ENCODE results near the gene SLC25A26. TPM values are rescaled to one million over a fixed set of nuclear protein-coding genes. Genes with fewer than 3 reads are reported as not detected.

The SLC25A26 gene
- total RNA-seq, 4 donors from 2014 or later = 20.1 to 44.4 (median 23.2) TPM

DNA sequence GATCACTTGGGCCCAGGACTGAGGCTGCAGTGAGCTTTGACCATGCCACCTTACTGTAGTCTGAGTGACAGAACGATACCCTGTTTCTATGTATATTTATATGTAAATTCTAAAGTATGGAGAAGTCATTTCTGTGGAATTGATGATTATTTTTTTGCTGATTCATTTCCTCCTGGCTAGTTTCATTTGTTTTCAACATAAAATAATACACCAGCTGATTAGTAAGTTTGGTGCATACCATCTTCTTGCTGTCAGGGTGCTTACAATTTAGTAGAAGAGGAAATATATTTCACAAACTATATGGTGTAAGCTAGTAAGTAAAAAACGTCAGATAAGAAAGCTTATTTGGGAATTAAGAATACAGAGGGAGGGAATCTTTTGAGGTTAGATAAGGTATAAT lies 36.0 kb downstream of the SLC25A26 start:
- no peak for DNase-seq (ENCODE audit: low spot score in 2 of 2)
- no peaks in the 10 kb centered on the region for H3K27me3 ChIP-seq
- H3K9me3 ChIP-seq = no peaks in the 10 kb centered on the region
- WGBS, 2 donors = 81 to 85% methylated on average over 2 of the region's 2 CpGs
- no peak overlapping the region for H3K4me3 ChIP-seq
- H3K36me3 ChIP-seq = peaks cover 0 to 6% (median 0%) of the 10 kb centered on the region in 3 donors
- H3K4me1 ChIP-seq = peaks cover 0 to 31% (median 4%) of the 10 kb centered on the region in 4 donors
- no peak overlapping the region for H3K27ac ChIP-seq
- TF ChIP-seq POLR2A (IDR thresholded peaks at IDR 0.05) = no peak
- no peak for TF ChIP-seq EP300 (IDR thresholded peaks at IDR 0.05)
- TF ChIP-seq, protein P1, sequence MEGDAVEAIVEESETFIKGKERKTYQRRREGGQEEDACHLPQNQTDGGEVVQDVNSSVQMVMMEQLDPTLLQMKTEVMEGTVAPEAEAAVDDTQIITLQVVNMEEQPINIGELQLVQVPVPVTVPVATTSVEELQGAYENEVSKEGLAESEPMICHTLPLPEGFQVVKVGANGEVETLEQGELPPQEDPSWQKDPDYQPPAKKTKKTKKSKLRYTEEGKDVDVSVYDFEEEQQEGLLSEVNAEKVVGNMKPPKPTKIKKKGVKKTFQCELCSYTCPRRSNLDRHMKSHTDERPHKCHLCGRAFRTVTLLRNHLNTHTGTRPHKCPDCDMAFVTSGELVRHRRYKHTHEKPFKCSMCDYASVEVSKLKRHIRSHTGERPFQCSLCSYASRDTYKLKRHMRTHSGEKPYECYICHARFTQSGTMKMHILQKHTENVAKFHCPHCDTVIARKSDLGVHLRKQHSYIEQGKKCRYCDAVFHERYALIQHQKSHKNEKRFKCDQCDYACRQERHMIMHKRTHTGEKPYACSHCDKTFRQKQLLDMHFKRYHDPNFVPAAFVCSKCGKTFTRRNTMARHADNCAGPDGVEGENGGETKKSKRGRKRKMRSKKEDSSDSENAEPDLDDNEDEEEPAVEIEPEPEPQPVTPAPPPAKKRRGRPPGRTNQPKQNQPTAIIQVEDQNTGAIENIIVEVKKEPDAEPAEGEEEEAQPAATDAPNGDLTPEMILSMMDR (IDR thresholded peaks at IDR 0.05) = no peak

DNA sequence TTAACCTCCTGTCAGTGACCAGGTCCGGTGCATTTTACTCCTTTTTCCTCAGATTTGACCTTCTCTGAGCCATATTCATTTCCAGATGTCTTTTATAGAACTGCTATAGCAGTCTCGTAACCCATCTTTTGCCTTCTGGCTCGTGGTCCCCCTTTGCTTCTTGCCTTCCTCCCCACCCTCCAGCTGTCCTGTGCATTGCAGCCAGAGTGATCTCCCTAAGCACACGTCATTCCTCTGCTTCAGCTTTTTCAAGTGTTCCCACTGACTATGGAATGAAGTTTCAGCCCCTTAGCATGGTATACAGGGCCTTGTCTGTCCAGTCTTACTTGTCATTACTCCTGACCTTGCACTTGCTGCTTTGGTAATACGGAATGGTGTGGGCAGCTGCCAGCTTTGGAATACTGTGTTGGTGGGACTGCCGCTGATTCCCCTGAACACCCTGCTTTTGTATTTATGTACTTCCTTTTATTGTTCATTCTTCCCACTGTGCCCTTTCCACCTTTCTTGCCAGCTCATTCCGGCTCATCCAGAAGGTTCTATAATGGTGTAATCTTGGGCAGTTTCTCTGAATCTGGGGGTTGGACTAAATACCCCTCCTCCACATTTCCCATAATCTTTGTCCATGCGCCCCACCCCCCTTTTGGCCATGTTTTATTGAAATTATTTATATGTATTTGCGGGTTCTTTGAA lies 38.9 kb downstream of the SLC25A26 start:
- Histone ChIP-seq H3K4me1 (peaks cover 0 to 25% (median 4%) of the 10 kb centered on the region in 4 donors), H3K27ac (no peak overlapping the region), H3K27me3 (no peaks in the 10 kb centered on the region), H3K36me3 (peaks cover 0 to 13% (median 0%) of the 10 kb centered on the region in 3 donors), H3K9me3 (no peaks in the 10 kb centered on the region), H3K4me3 (no peak overlapping the region)
- DNase-seq (ENCODE audit: low spot score in 2 of 2) = no peak
- WGBS, 2 donors = 74 to 79% methylated on average over 9 of the region's 9 CpGs
- TF ChIP-seq, protein P1 (IDR thresholded peaks at IDR 0.05) = no peak
- TF ChIP-seq EP300 (IDR thresholded peaks at IDR 0.05) = no peak
- no peak for TF ChIP-seq POLR2A (IDR thresholded peaks at IDR 0.05)

GRCh38 chr3:66260431-66260830 lies 39.6 kb downstream of the SLC25A26 start:
- TF ChIP-seq EP300 (IDR thresholded peaks at IDR 0.05) (no peak), POLR2A (IDR thresholded peaks at IDR 0.05) (no peak)
- TF ChIP-seq, protein P1 (IDR thresholded peaks at IDR 0.05) = no peak
- H3K27me3 ChIP-seq = no peaks in the 10 kb centered on the region
- WGBS, 2 donors = 75 to 80% methylated on average over 4 of the region's 4 CpGs
- no peak overlapping the region for H3K27ac ChIP-seq
- H3K9me3 ChIP-seq = no peaks in the 10 kb centered on the region
- peaks cover 0 to 18% (median 0%) of the 10 kb centered on the region in 3 donors for H3K36me3 ChIP-seq
- no peak overlapping the region for H3K4me3 ChIP-seq
- peaks cover 0 to 19% (median under 1%) of the 10 kb centered on the region in 4 donors for H3K4me1 ChIP-seq
- no peak for DNase-seq (ENCODE audit: low spot score in 2 of 2)

DNA sequence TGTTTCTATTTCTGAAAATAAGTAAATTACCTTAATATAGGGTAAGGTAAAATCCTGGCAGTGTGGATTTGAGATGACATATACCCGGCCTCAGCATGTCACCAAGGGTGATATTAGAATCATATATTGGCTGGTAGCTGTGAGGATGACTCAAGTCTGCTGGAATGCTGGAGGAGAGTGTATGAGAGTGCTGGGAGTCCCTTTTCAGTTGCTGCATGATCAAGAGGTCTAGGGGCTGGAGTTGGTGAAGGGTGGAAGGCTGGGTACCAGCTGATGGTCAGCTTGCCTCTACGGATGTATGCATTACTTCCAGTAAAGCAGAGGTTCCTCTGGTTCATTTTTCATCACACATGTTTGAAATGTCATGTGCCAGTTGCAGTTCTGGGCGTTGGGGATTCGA lies 40.6 kb downstream of the SLC25A26 start:
- Histone ChIP-seq H3K27me3 (no peaks in the 10 kb centered on the region), H3K4me3 (no peak overlapping the region), H3K9me3 (no peaks in the 10 kb centered on the region), H3K27ac (no peak overlapping the region), H3K36me3 (peaks cover 0 to 18% (median 0%) of the 10 kb centered on the region in 3 donors), H3K4me1 (peaks cover 0 to 12% (median 0%) of the 10 kb centered on the region in 4 donors)
- no peak for TF ChIP-seq EP300 (IDR thresholded peaks at IDR 0.05)
- no peak for DNase-seq (ENCODE audit: low spot score in 2 of 2)
- WGBS, 2 donors = 85 to 93% methylated on average over 4 of the region's 4 CpGs

DNA sequence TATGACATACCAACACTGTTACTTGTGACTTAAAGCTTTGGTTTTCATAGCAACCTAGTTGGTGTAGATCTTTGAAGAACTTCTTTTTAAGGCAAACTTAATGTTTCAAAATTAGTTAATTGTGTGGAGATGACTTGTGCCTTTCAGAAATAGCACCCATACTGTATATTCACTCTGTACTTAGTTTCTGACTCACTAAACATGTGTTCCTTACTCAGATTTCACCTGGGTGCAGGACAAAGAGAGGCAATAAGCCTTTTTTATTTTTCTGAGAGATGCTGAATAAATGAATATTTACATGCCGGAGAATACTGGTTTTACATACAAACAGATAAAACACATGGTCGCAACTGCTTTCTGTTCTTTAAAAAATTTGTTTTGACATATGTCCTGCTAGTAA lies 44.8 kb downstream of the SLC25A26 start:
- no peak for DNase-seq (ENCODE audit: low spot score in 2 of 2)
- H3K36me3 ChIP-seq = peaks cover 0 to 28% (median 0%) of the 10 kb centered on the region in 3 donors
- no peaks in the 10 kb centered on the region for H3K9me3 ChIP-seq
- H3K27me3 ChIP-seq = no peaks in the 10 kb centered on the region
- peaks cover 0 to 4% (median 0%) of the 10 kb centered on the region in 4 donors for H3K4me1 ChIP-seq
- no peak overlapping the region for H3K27ac ChIP-seq
- no peak overlapping the region for H3K4me3 ChIP-seq
- TF ChIP-seq, protein P1 (IDR thresholded peaks at IDR 0.05) = no peak
- no peak for TF ChIP-seq POLR2A (IDR thresholded peaks at IDR 0.05)
- TF ChIP-seq EP300 (IDR thresholded peaks at IDR 0.05) = no peak
- WGBS, 2 donors = 99% methylated on average over 2 of the region's 2 CpGs

Measured in tibial nerve (tissue), 4 donors.